ENCODE measurements around the gene ATXN7L1.
"Not testable (repeated sequence)": the region's sequence is repeated elsewhere in the genome, so short reads cannot be mapped to it uniquely, and the experiment has no call there.

Gene ATXN7L1

DNA sequence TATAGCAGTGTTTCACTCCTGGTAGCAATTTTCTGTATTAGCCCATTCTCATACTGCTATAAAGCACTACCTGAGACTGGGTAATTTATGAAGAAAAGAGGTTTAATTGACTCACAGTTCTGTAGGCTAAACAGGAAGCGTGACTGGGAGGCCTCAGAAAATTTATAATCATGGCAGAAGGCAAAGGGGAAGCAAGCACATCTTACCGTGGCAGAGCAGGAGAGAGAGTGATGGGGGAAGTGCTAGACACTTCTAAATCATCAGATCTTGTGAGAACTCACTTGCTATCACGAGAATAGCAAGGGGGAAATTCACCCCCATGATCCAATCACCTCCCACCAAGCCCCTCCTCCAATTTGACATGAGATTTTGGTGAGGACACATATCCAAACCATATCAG is 163.5 kb downstream of the ATXN7L1 start:
- ATAC-seq: no peak

DNA sequence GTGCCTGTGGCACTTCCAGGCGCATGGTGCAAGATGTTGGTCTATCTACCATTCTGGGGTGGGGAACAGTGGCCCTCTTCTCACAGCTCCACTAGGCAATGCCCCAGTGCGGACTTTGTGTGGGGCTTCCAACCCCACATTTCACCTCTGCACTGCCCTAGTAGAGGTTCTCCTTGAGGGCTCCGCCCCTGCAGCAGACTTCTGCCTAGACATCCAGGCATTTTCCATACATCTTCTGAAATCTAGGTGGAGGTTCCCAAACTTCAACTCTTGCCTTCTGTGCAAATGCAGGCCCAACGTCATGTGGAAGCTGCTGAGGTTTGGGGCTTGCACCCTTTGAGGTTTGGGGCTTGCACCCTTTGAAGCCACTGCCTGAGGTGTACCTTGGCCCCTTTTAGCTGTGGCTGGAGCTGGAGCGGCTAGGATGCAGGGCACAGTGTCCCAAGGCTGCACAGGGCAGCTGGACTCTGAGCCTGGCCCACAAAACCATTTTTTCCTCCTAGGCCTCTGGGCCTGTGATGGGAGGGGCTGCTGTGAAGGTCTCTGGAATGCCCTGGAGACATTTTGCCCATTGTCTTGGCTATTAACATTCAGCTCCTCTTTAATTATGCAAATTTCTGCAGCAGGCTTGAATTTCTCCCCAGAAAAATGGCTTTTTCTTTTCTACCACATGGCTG is 164.5 kb downstream of the ATXN7L1 start:
- no peak for ATAC-seq
- no peak for TF ChIP-seq ESRRG (CRISPR knock-in tag; IDR thresholded peaks at IDR 0.05)
- TF ChIP-seq, protein P1, sequence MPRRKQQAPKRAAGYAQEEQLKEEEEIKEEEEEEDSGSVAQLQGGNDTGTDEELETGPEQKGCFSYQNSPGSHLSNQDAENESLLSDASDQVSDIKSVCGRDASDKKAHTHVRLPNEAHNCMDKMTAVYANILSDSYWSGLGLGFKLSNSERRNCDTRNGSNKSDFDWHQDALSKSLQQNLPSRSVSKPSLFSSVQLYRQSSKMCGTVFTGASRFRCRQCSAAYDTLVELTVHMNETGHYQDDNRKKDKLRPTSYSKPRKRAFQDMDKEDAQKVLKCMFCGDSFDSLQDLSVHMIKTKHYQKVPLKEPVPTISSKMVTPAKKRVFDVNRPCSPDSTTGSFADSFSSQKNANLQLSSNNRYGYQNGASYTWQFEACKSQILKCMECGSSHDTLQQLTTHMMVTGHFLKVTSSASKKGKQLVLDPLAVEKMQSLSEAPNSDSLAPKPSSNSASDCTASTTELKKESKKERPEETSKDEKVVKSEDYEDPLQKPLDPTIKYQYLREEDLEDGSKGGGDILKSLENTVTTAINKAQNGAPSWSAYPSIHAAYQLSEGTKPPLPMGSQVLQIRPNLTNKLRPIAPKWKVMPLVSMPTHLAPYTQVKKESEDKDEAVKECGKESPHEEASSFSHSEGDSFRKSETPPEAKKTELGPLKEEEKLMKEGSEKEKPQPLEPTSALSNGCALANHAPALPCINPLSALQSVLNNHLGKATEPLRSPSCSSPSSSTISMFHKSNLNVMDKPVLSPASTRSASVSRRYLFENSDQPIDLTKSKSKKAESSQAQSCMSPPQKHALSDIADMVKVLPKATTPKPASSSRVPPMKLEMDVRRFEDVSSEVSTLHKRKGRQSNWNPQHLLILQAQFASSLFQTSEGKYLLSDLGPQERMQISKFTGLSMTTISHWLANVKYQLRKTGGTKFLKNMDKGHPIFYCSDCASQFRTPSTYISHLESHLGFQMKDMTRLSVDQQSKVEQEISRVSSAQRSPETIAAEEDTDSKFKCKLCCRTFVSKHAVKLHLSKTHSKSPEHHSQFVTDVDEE (CRISPR knock-in tag; IDR thresholded peaks at IDR 0.05): no peak
- TF ChIP-seq ZNF70 (CRISPR knock-in tag; IDR thresholded peaks at IDR 0.05): no peak
- TF ChIP-seq ZFP3 (CRISPR knock-in tag; IDR thresholded peaks at IDR 0.05): no peak
- no peak for TF ChIP-seq ZNF565 (CRISPR knock-in tag; conservative IDR thresholded peaks at IDR 0.05; ENCODE audit: low read depth)

More for the DNA sequence above, 163.5 kb downstream of the ATXN7L1 start:
- TF ChIP-seq ZC3H10 (CRISPR knock-in tag; IDR thresholded peaks at IDR 0.05) (no peak), SNAI2 (CRISPR knock-in tag; IDR thresholded peaks at IDR 0.05) (no peak), GLIS3 (CRISPR knock-in tag; IDR thresholded peaks at IDR 0.05) (no peak), TOX (CRISPR knock-in tag; IDR thresholded peaks at IDR 0.05; ENCODE audit: borderline replicate concordance) (no peak), ZNF8 (CRISPR knock-in tag; IDR thresholded peaks at IDR 0.05) (no peak), RARB (CRISPR knock-in tag; IDR thresholded peaks at IDR 0.05) (no peak), ZFP3 (CRISPR knock-in tag; IDR thresholded peaks at IDR 0.05) (no peak), ZNF565 (CRISPR knock-in tag; conservative IDR thresholded peaks at IDR 0.05; ENCODE audit: low read depth) (no peak), ESRRG (CRISPR knock-in tag; IDR thresholded peaks at IDR 0.05) (no peak), ZNF70 (CRISPR knock-in tag; IDR thresholded peaks at IDR 0.05) (no peak), CSDC2 (CRISPR knock-in tag; IDR thresholded peaks at IDR 0.05) (no peak), TCF4 (CRISPR knock-in tag; IDR thresholded peaks at IDR 0.05; ENCODE audit: borderline replicate concordance) (no peak), ISL1 (CRISPR knock-in tag; IDR thresholded peaks at IDR 0.05) (no peak), PPARA (CRISPR knock-in tag; IDR thresholded peaks at IDR 0.05; ENCODE audit: borderline replicate concordance) (no peak), ZFP30 (CRISPR knock-in tag; IDR thresholded peaks at IDR 0.05) (no peak), BACH2 (CRISPR knock-in tag; IDR thresholded peaks at IDR 0.05; ENCODE audit: borderline replicate concordance) (no peak)
- TF ChIP-seq, protein P2, sequence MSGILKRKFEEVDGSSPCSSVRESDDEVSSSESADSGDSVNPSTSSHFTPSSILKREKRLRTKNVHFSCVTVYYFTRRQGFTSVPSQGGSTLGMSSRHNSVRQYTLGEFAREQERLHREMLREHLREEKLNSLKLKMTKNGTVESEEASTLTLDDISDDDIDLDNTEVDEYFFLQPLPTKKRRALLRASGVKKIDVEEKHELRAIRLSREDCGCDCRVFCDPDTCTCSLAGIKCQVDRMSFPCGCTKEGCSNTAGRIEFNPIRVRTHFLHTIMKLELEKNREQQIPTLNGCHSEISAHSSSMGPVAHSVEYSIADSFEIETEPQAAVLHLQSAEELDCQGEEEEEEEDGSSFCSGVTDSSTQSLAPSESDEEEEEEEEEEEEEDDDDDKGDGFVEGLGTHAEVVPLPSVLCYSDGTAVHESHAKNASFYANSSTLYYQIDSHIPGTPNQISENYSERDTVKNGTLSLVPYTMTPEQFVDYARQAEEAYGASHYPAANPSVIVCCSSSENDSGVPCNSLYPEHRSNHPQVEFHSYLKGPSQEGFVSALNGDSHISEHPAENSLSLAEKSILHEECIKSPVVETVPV (CRISPR knock-in tag; IDR thresholded peaks at IDR 0.05): no peak
- TF ChIP-seq, protein P3, sequence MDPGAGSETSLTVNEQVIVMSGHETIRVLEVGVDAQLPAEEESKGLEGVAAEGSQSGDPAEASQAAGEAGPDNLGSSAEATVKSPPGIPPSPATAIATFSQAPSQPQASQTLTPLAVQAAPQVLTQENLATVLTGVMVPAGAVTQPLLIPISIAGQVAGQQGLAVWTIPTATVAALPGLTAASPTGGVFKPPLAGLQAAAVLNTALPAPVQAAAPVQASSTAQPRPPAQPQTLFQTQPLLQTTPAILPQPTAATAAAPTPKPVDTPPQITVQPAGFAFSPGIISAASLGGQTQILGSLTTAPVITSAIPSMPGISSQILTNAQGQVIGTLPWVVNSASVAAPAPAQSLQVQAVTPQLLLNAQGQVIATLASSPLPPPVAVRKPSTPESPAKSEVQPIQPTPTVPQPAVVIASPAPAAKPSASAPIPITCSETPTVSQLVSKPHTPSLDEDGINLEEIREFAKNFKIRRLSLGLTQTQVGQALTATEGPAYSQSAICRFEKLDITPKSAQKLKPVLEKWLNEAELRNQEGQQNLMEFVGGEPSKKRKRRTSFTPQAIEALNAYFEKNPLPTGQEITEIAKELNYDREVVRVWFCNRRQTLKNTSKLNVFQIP (CRISPR knock-in tag; IDR thresholded peaks at IDR 0.05; ENCODE audit: borderline replicate concordance, low read depth): no peak
- TF ChIP-seq, protein P4, sequence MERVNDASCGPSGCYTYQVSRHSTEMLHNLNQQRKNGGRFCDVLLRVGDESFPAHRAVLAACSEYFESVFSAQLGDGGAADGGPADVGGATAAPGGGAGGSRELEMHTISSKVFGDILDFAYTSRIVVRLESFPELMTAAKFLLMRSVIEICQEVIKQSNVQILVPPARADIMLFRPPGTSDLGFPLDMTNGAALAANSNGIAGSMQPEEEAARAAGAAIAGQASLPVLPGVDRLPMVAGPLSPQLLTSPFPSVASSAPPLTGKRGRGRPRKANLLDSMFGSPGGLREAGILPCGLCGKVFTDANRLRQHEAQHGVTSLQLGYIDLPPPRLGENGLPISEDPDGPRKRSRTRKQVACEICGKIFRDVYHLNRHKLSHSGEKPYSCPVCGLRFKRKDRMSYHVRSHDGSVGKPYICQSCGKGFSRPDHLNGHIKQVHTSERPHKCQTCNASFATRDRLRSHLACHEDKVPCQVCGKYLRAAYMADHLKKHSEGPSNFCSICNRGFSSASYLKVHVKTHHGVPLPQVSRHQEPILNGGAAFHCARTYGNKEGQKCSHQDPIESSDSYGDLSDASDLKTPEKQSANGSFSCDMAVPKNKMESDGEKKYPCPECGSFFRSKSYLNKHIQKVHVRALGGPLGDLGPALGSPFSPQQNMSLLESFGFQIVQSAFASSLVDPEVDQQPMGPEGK (CRISPR knock-in tag; IDR thresholded peaks at IDR 0.05; ENCODE audit: borderline replicate concordance): no peak
- TF ChIP-seq, protein P5, sequence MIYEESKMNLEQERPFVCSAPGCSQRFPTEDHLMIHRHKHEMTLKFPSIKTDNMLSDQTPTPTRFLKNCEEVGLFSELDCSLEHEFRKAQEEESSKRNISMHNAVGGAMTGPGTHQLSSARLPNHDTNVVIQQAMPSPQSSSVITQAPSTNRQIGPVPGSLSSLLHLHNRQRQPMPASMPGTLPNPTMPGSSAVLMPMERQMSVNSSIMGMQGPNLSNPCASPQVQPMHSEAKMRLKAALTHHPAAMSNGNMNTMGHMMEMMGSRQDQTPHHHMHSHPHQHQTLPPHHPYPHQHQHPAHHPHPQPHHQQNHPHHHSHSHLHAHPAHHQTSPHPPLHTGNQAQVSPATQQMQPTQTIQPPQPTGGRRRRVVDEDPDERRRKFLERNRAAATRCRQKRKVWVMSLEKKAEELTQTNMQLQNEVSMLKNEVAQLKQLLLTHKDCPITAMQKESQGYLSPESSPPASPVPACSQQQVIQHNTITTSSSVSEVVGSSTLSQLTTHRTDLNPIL (CRISPR knock-in tag; IDR thresholded peaks at IDR 0.05; ENCODE audit: low read depth): no peak

DNA sequence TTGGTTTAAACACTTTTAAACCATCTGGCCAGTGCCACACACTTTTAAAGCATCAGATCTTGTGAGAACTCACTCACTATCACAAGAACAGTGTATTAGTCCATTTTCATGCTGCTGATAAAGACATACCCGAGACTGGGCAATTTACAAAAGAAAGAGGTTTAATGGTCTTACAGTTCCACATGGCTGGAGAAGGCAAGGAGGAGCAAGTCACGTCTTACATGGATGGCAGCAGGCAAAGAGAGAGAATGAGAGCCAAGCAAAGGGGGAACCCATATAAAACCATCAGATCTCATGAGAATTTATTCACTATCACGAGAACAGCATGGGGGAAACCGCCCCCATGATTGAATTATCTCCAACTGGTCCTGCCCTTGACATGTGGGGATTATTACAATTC is 165.7 kb downstream of the ATXN7L1 start:
- ATAC-seq: not testable (repeated sequence)
